PFSK-1 (cell line): ENCODE data around the gene CD24. TPM values are rescaled to one million over a fixed set of nuclear protein-coding genes. Genes with fewer than 3 reads are reported as not detected.

Experiments used
- FOXP2 ChIP-seq: optimal IDR thresholded peaks from 2 replicates; pipeline ENCODE3; 2011; ENCODE audit warnings: borderline replicate concordance, control low read depth, inconsistent platforms; ENCODE audit not compliant: insufficient read depth; ENCODE audit errors: extremely low read length, extremely low read depth
- POLR2AphosphoS5 ChIP-seq: IDR thresholded peaks from 2 replicates; pipeline ENCODE4 v1.6.1; 2012; ENCODE audit warnings: low read depth, mild to moderate bottlenecking, control low read depth, low read length, moderate library complexity
- REST ChIP-seq, 2 experiments: IDR thresholded peaks; 2 replicates each; pipeline versions ENCODE4 v1.6.1 to v1.8.0; 2011 to 2012; ENCODE audit warnings: low read depth in 2 of 2, low read length in 2 of 2, control low read depth in 1 of 2, inconsistent platforms in 1 of 2, mild to moderate bottlenecking in 1 of 2, moderate library complexity in 1 of 2; ENCODE audit not compliant: insufficient read depth in 1 of 2
- SIN3A ChIP-seq: IDR thresholded peaks from 2 replicates; pipeline ENCODE4 v1.6.1; 2012; ENCODE audit warnings: mild to moderate bottlenecking, low read length, moderate library complexity, borderline replicate concordance; ENCODE audit not compliant: insufficient read depth
- TAF1 ChIP-seq: IDR thresholded peaks from 2 replicates; pipeline ENCODE4 v1.6.1; 2012; ENCODE audit warnings: low read length, control low read depth, borderline replicate concordance; ENCODE audit not compliant: insufficient read depth
- polyA plus RNA-seq: library from polyadenylated mRNA; unstranded; fragments of >200 nt; gene quantifications from one replicate; pipeline ENCODE4 v1.2.1, GENCODE V29; 2012; ENCODE audit warnings: low read depth, missing spikeins; ENCODE audit not compliant: insufficient read length

CD24 gene
- polyA plus RNA-seq = not detected

- no peak for TF ChIP-seq TAF1
- no peak for TF ChIP-seq POLR2AphosphoS5
- TF ChIP-seq FOXP2 = no peak
- TF ChIP-seq SIN3A = no peak
- TF ChIP-seq REST (IDR thresholded peaks at IDR 0.05; ENCODE audit: insufficient read depth in 1 of 2, low read depth in 2 of 2, low read length in 2 of 2) = no peak
These were observed at the start of gene CD24 for GRCh38 chr6:106974336-106974998. Gene CD24 (minus strand): TSS chr6:106974729. CDS start chr6:106974646, 83 bp downstream.

- TF ChIP-seq FOXP2 = no peak
- TF ChIP-seq REST (IDR thresholded peaks at IDR 0.05; ENCODE audit: insufficient read depth in 1 of 2, low read depth in 2 of 2, low read length in 2 of 2) = no peak
- no peak for TF ChIP-seq TAF1
- TF ChIP-seq POLR2AphosphoS5 = no peak
- no peak for TF ChIP-seq SIN3A
These were observed 47.1 kb upstream of the CD24 start for GRCh38 chr6:107021446-107022185.

GRCh38 chr6:107020239-107020638 lies 45.7 kb upstream of the CD24 start:
- TF ChIP-seq POLR2AphosphoS5 (no peak), SIN3A (no peak), TAF1 (no peak), REST (IDR thresholded peaks at IDR 0.05; ENCODE audit: insufficient read depth in 1 of 2, low read depth in 2 of 2, low read length in 2 of 2) (no peak), FOXP2 (no peak)

GRCh38 chr6:107019047-107019446 lies 44.5 kb upstream of the CD24 start:
- no peak for TF ChIP-seq SIN3A
- no peak for TF ChIP-seq REST (IDR thresholded peaks at IDR 0.05; ENCODE audit: insufficient read depth in 1 of 2, low read depth in 2 of 2, low read length in 2 of 2)
- no peak for TF ChIP-seq POLR2AphosphoS5
- no peak for TF ChIP-seq TAF1
- no peak for TF ChIP-seq FOXP2
